ENCODE measurements around the gene SREK1.

GRCh38 chr5:66144834-66145390 lies 812 bp downstream of the SREK1 start:
- TF ChIP-seq, protein P1, sequence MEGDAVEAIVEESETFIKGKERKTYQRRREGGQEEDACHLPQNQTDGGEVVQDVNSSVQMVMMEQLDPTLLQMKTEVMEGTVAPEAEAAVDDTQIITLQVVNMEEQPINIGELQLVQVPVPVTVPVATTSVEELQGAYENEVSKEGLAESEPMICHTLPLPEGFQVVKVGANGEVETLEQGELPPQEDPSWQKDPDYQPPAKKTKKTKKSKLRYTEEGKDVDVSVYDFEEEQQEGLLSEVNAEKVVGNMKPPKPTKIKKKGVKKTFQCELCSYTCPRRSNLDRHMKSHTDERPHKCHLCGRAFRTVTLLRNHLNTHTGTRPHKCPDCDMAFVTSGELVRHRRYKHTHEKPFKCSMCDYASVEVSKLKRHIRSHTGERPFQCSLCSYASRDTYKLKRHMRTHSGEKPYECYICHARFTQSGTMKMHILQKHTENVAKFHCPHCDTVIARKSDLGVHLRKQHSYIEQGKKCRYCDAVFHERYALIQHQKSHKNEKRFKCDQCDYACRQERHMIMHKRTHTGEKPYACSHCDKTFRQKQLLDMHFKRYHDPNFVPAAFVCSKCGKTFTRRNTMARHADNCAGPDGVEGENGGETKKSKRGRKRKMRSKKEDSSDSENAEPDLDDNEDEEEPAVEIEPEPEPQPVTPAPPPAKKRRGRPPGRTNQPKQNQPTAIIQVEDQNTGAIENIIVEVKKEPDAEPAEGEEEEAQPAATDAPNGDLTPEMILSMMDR (conservative IDR thresholded peaks at IDR 0.05 in 1 of 2, IDR thresholded peaks at IDR 0.05 in 1 of 2; ENCODE audit: low read depth in 1 of 2, low read length in 2 of 2) = no peak
- TF ChIP-seq EZH2 (IDR thresholded peaks at IDR 0.05; ENCODE audit: low read length, missing control alignments) = no peak

Measured in fibroblast of lung (primary cell).